Measurements from ENCODE around the gene TDP2.
"Not testable (repeated sequence)": the region's sequence is repeated elsewhere in the genome, so short reads cannot be mapped to it uniquely, and the experiment has no call there.

TDP2 gene

DNA sequence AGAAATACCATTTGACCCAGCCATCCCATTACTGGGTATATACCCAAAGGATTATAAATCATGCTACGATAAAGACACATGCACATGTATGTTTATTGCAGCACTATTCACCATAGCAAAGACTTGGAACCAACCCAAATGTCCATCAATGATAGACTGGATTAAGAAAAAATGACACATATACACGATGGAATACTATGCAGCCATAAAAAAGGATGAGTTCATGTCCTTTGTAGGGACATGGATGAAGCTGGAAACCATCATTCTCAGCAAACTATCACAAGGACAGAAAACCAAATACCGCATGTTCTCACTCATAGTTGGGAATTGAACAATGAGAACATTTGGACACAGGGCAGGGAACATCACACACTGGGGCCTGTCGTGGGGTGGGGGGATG is 4.4 kb upstream of the TDP2 start:
- not testable (repeated sequence) for H2AK5ac ChIP-seq (ENCODE audit: low read depth, low read length); DNase-seq (ENCODE audit: low spot score)

DNA sequence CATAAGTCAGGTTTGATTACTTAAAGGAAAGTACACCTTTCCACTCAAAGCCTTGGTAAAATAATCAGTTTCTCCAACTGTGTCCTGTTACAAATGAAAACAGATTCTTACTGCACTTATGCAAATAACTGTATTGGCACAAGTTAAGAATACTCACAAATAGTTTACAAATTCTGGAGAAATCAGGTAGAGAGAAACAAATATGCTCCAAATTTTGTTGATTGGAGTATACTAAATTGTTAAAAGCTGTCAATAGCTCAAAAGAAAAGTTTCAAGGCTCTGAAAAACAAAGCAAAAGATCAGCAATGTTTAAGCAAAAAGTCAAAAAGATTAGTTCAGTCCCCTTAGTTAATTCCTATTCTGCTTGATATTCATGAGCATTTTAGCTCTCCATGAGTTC is 3.8 kb upstream of the TDP2 start:
- not testable (repeated sequence) for H2AFZ ChIP-seq (ENCODE audit: low read length); H3K79me1 ChIP-seq (ENCODE audit: low read depth, low read length); H4K8ac ChIP-seq (ENCODE audit: low read depth, low read length); H3K4me1 ChIP-seq (ENCODE audit: control insufficient read depth in 2 of 2, insufficient read depth in 1 of 2, low read depth in 1 of 2, low read length in 2 of 2); H3K4ac ChIP-seq (ENCODE audit: low read length); H3K23ac ChIP-seq (ENCODE audit: low read depth, low read length, poor library complexity); H2BK5ac ChIP-seq (ENCODE audit: low read length); H2BK15ac ChIP-seq (ENCODE audit: low read length); H2AK5ac ChIP-seq (ENCODE audit: low read depth, low read length); DNase-seq (ENCODE audit: low spot score); H4K91ac ChIP-seq (ENCODE audit: low read depth, low read length, poor library complexity); H3K9ac ChIP-seq (ENCODE audit: low read depth, low read length, poor library complexity); H3K36me3 ChIP-seq (replicated peaks in 1 of 2; ENCODE audit: control insufficient read depth in 2 of 2, insufficient read depth in 2 of 2, low read length in 2 of 2); H3K27ac ChIP-seq (replicated peaks; ENCODE audit: low read length); H2BK120ac ChIP-seq (ENCODE audit: low read depth, low read length); H3K4me3 ChIP-seq (ENCODE audit: low read length in 2 of 2); H3K4me2 ChIP-seq (ENCODE audit: insufficient read depth, low read length, poor library complexity, severe bottlenecking); H3K14ac ChIP-seq (ENCODE audit: low read length); H2BK12ac ChIP-seq (ENCODE audit: low read length); H3K18ac ChIP-seq (ENCODE audit: low read length); H3K27me3 ChIP-seq (ENCODE audit: control insufficient read depth in 3 of 3, insufficient read depth in 3 of 3, low read depth in 1 of 3, low read length in 3 of 3)
- H3K9me3 ChIP-seq (replicated peaks in 1 of 2; ENCODE audit: control insufficient read depth in 2 of 2, insufficient read depth in 1 of 2, low read depth in 1 of 2, low read length in 2 of 2): peaks cover 1 to 41% of the 10 kb centered on the region in 2 donors

More for the DNA sequence above, 4.4 kb upstream of the TDP2 start:
- WGBS, 2 donors (ENCODE audit: extremely low coverage in 2 of 2, insufficient read length in 2 of 2, insufficient replicate concordance in 1 of 2): no CpG with 5 or more reads among the region's 4 CpGs
- not testable (repeated sequence) for H2BK15ac ChIP-seq (ENCODE audit: low read length); H2BK5ac ChIP-seq (ENCODE audit: low read length); H4K91ac ChIP-seq (ENCODE audit: low read depth, low read length, poor library complexity); H3K79me1 ChIP-seq (ENCODE audit: low read depth, low read length); H3K4me3 ChIP-seq (ENCODE audit: low read length in 2 of 2); H3K18ac ChIP-seq (ENCODE audit: low read length); H3K14ac ChIP-seq (ENCODE audit: low read length); H4K8ac ChIP-seq (ENCODE audit: low read depth, low read length); H3K36me3 ChIP-seq (replicated peaks in 1 of 2; ENCODE audit: control insufficient read depth in 2 of 2, insufficient read depth in 2 of 2, low read length in 2 of 2); H3K27me3 ChIP-seq (ENCODE audit: control insufficient read depth in 3 of 3, insufficient read depth in 3 of 3, low read depth in 1 of 3, low read length in 3 of 3); H3K4ac ChIP-seq (ENCODE audit: low read length); H2AFZ ChIP-seq (ENCODE audit: low read length); H3K23ac ChIP-seq (ENCODE audit: low read depth, low read length, poor library complexity); H3K27ac ChIP-seq (replicated peaks; ENCODE audit: low read length); H3K4me1 ChIP-seq (ENCODE audit: control insufficient read depth in 2 of 2, insufficient read depth in 1 of 2, low read depth in 1 of 2, low read length in 2 of 2); H2BK120ac ChIP-seq (ENCODE audit: low read depth, low read length); H3K4me2 ChIP-seq (ENCODE audit: insufficient read depth, low read length, poor library complexity, severe bottlenecking); H2BK12ac ChIP-seq (ENCODE audit: low read length); H3K9ac ChIP-seq (ENCODE audit: low read depth, low read length, poor library complexity)
- H3K9me3 ChIP-seq (replicated peaks in 1 of 2; ENCODE audit: control insufficient read depth in 2 of 2, insufficient read depth in 1 of 2, low read depth in 1 of 2, low read length in 2 of 2): peaks cover 1 to 41% of the 10 kb centered on the region in 2 donors

DNA sequence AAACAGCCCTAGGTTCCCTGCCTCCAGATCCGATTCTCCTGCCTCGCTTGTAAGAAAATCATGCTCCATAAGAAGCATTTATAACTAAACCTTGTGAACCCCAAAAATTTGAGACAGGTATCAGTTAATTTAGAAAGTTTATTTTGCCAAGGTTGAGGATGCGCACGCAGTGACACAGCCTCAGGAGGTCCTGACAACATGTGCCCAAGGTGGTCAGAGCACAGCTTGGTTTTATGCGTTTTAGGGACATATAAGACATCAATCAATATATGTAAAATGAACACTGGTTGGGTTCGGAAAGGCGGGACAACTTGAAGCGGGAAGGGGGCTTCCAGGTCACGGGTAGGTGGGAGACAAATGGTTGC is 2.3 kb upstream of the TDP2 start:
- no peak overlapping the region for H2BK5ac ChIP-seq (ENCODE audit: low read length)
- H2AK5ac ChIP-seq (ENCODE audit: low read depth, low read length): no peak overlapping the region
- WGBS, 2 donors (ENCODE audit: extremely low coverage in 2 of 2, insufficient read length in 2 of 2, insufficient replicate concordance in 1 of 2): no CpG with 5 or more reads among the region's 9 CpGs

DNA sequence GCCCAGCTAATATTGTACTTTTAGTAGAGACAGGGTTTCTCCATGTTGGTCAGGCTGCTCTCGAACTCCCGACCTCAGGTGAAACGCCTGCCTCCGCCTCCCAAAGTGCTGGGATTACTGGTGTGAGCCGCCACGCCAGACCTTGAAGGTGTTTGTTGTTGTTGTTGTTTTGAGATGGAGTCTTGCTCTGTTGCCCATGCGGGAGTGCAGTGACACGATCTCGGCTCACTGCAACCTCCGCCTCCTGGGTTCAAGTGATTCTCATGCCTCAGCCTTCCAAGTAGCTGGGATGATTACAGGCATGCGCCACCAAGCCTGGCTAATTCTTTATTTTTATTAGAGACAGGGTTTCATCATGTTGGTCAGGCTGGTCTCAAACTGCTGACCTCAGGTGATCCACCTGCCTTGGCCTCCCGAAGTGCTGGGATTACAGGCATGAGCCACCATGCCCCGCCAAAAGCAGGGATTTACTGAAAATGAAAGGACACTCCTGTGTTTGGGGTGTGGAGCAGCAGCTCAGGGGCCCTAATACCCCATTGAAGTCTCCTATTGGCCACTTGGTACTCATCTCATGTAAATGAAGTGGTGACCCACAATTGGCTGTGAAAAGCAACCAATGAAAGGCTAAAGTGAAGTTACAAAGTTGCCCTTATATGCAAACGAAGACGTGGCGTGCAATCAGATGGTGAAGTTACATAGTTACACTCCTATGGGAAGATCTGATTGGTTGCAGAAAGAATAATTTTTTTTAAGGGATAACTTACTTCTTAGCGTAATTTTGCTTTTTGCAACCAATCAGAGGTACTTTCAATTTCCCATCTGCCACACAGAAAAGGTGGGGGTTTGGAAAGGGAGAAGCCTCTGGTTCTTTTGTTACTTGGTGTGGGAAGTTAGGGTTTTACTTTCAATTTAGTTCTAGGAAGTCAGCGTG is 1.6 kb upstream of the TDP2 start:
- H4K8ac ChIP-seq (ENCODE audit: low read depth, low read length); H3K4ac ChIP-seq (ENCODE audit: low read length); H2BK120ac ChIP-seq (ENCODE audit: low read depth, low read length); H2AK5ac ChIP-seq (ENCODE audit: low read depth, low read length); H3K23ac ChIP-seq (ENCODE audit: low read depth, low read length, poor library complexity); H3K79me1 ChIP-seq (ENCODE audit: low read depth, low read length); H3K14ac ChIP-seq (ENCODE audit: low read length); H2AFZ ChIP-seq (ENCODE audit: low read length); DNase-seq (ENCODE audit: low spot score); H4K91ac ChIP-seq (ENCODE audit: low read depth, low read length, poor library complexity); H3K9ac ChIP-seq (ENCODE audit: low read depth, low read length, poor library complexity); H2BK12ac ChIP-seq (ENCODE audit: low read length); H3K18ac ChIP-seq (ENCODE audit: low read length); H2BK15ac ChIP-seq (ENCODE audit: low read length); H3K4me2 ChIP-seq (ENCODE audit: insufficient read depth, low read length, poor library complexity, severe bottlenecking); H3K27ac ChIP-seq (replicated peaks; ENCODE audit: low read length); H2BK5ac ChIP-seq (ENCODE audit: low read length); H3K27me3 ChIP-seq (ENCODE audit: control insufficient read depth in 3 of 3, insufficient read depth in 3 of 3, low read depth in 1 of 3, low read length in 3 of 3): not testable (repeated sequence)
- Histone ChIP-seq H3K4me1 (ENCODE audit: control insufficient read depth in 2 of 2, insufficient read depth in 1 of 2, low read depth in 1 of 2, low read length in 2 of 2) (peaks cover 3 to 10% of the 10 kb centered on the region in 2 donors), H3K36me3 (replicated peaks in 1 of 2; ENCODE audit: control insufficient read depth in 2 of 2, insufficient read depth in 2 of 2, low read length in 2 of 2) (peaks cover 3 to 24% of the 10 kb centered on the region in 2 donors), H3K4me3 (ENCODE audit: low read length in 2 of 2) (peak overlapping the region in 1 of 2 donors; percentile 92), H3K9me3 (replicated peaks in 1 of 2; ENCODE audit: control insufficient read depth in 2 of 2, insufficient read depth in 1 of 2, low read depth in 1 of 2, low read length in 2 of 2) (peaks cover under 1 to 31% of the 10 kb centered on the region in 2 donors)
- WGBS, 2 donors (ENCODE audit: extremely low coverage in 2 of 2, insufficient read length in 2 of 2, insufficient replicate concordance in 1 of 2): no CpG with 5 or more reads among the region's 18 CpGs

More for the DNA sequence above, 2.3 kb upstream of the TDP2 start:
- Histone ChIP-seq H3K27ac (replicated peaks; ENCODE audit: low read length) (no peak overlapping the region), H3K4me1 (ENCODE audit: control insufficient read depth in 2 of 2, insufficient read depth in 1 of 2, low read depth in 1 of 2, low read length in 2 of 2) (peaks cover 3 to 10% of the 10 kb centered on the region in 2 donors), H2AFZ (ENCODE audit: low read length) (no peak overlapping the region), H4K91ac (ENCODE audit: low read depth, low read length, poor library complexity) (no peak overlapping the region), H3K18ac (ENCODE audit: low read length) (no peak overlapping the region), H3K9me3 (replicated peaks in 1 of 2; ENCODE audit: control insufficient read depth in 2 of 2, insufficient read depth in 1 of 2, low read depth in 1 of 2, low read length in 2 of 2) (peaks cover 1 to 38% of the 10 kb centered on the region in 2 donors), H4K8ac (ENCODE audit: low read depth, low read length) (no peak overlapping the region), H3K9ac (ENCODE audit: low read depth, low read length, poor library complexity) (no peak overlapping the region), H2BK12ac (ENCODE audit: low read length) (no peak overlapping the region), H3K23ac (ENCODE audit: low read depth, low read length, poor library complexity) (no peak overlapping the region), H3K79me1 (ENCODE audit: low read depth, low read length) (peaks cover 2% of the 10 kb centered on the region), H3K14ac (ENCODE audit: low read length) (no peak overlapping the region), H2BK15ac (ENCODE audit: low read length) (no peak overlapping the region), H3K4me2 (ENCODE audit: insufficient read depth, low read length, poor library complexity, severe bottlenecking) (no peak overlapping the region), H3K4ac (ENCODE audit: low read length) (no peak overlapping the region), H3K36me3 (replicated peaks in 1 of 2; ENCODE audit: control insufficient read depth in 2 of 2, insufficient read depth in 2 of 2, low read length in 2 of 2) (peaks cover under 1 to 18% of the 10 kb centered on the region in 2 donors), H3K27me3 (ENCODE audit: control insufficient read depth in 3 of 3, insufficient read depth in 3 of 3, low read depth in 1 of 3, low read length in 3 of 3) (no peaks in the 10 kb centered on the region), H2BK120ac (ENCODE audit: low read depth, low read length) (no peak overlapping the region), H3K4me3 (ENCODE audit: low read length in 2 of 2) (no peak overlapping the region)
- no peak for DNase-seq (ENCODE audit: low spot score)
